Right ventricle myocardium inferior (tissue), 1 donor: ENCODE measurements around the gene TMEM9B. TPM values are rescaled to one million over a fixed set of nuclear protein-coding genes. Genes with fewer than 3 reads are reported as not detected.

Experiments
- ATAC-seq: fragments of 200-7000 bp; cut with Tn5 transposase; one replicate; pipeline ENCODE4 v1.9.1; 2020; ENCODE audit warnings: mild to moderate bottlenecking, moderate library complexity
- DNase-seq: peaks from one replicate; pipeline ENCODE4 v3.0.0; 2021; ENCODE audit errors: missing footprints
- intact Hi-C: fragments of 100-400 bp; cut with DNase I; formaldehyde crosslinking; loops from one replicate; pipeline ENCODE4 v1.11.0; 2022
- total RNA-seq: library from RNA; stranded (reverse); fragmentation: NEBNext Ultra II Directional; extraction: Animal tissue kit (Norgen Biotek cat#: 25700); gene quantifications from one replicate; pipeline ENCODE4 v1.2.1, GENCODE V29; 2021
- donor health status: DM: no; HTN: yes; CAD: no; lungs with severe emphysema.

Gene TMEM9B
- total RNA-seq, 1 donor from 2014 or later: 46.1 TPM

DNA sequence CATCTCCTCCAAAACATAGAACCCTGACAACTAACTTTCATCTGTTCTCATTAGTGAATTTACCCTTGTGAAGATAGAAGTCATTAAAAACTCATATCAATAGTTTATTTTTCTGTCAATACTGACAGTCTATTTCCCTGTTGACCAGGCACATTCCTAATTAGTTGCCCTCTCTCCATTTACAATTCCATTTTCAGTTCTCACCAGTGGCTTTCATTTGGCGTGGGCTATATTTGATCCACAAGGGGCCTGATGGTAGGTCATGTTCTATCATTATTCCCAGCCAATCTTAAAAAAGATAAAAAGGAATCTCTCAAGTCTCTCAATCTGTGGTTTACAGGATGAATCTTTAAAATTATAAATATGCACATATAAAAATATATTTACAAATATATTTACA is 57.1 kb downstream of the TMEM9B start:
- DNase-seq (no peak), ATAC-seq (no peak)
- intact Hi-C loops: no loop called here

- ATAC-seq (no peak), DNase-seq (no peak)
- intact Hi-C loops: no loop called here
These were observed 58.6 kb downstream of the TMEM9B start for GRCh38 chr11:8905528-8906165.

DNA sequence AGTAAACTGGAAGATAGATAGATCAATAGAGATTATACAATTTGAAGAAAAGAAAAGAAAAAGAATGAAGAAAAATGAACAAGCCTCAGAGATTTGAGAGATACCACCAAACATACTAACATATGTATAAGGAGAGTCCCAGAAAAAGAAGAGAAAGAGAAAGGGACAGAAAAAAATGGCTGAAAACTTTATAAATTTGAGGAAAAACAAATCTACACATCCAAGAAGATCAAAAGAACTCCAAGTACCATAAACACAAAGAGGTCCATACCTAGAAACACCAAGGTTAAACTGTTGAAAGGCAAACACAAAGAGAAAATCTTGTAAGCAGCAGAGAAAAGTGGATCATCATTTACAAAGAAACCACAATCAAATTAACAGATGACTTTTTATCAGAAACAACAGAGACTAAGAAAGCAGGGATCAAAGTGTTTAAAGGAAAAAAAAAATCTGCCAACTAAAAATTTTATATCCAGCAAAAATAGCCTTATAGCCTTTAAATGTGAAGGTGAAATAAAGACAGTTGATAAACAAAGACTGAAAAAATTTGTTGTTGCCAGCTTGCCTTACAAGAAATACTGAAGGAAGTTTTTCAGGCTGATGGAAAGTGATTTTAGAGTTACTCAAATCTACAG is 65.0 kb downstream of the TMEM9B start:
- ATAC-seq: no peak
- intact Hi-C loops: no loop called here
- DNase-seq: no peak

Other genes with a start within 250 kb of the TMEM9B start
- gene AKIP1, start 53.3 kb downstream of the TMEM9B start, total RNA-seq: 23.3 TPM
- gene C11orf16, start 31.5 kb downstream of the TMEM9B start, total RNA-seq: not detected
- gene ASCL3, start 21.4 kb downstream of the TMEM9B start, total RNA-seq: not detected
- gene NRIP3, start 39.6 kb upstream of the TMEM9B start, total RNA-seq: 0.76 TPM
- 1.3 TPM for gene SCUBE2, start 127.2 kb upstream of the TMEM9B start, total RNA-seq